ENCODE measurements around the gene ZSWIM1. TPM values are rescaled to one million over a fixed set of nuclear protein-coding genes. Genes with fewer than 3 reads are reported as not detected.

The ZSWIM1 gene
- total and polyA plus RNA-seq, 10 of the 15 experiments (the other 5 are each of a cell fraction or from before 2014, with no cell fraction given), result 2.4 to 16.0 (median 9.8) TPM

DNA sequence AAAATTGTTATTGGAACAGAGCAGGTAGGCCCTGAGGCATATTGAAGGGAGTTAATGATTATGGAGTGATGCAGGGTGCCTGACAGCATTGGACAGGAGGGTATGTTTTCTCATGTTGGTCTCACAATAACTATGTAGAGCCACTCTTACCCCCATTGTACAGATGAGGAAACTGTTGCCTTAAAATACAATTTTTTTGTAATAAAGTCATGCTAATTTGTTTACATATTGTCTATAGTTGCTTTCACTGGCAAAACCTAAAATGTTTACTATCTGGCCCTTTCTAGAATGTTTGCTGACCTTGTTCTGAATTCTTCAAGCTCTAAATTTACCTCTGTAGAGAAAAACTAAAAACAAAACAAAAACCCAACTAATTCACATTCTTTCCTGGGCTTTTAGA, 29.5 kb upstream of the ZSWIM1 start (continued):
- TF ChIP-seq SIN3A (IDR thresholded peaks at IDR 0.05; ENCODE audit: low read depth, low read length), result no peak
- TF ChIP-seq KLF5 (IDR thresholded peaks at IDR 0.05; ENCODE audit: partially characterized antibody), result no peak
- no peak for TF ChIP-seq USF2 (IDR thresholded peaks at IDR 0.05; ENCODE audit: borderline replicate concordance, low read depth, low read length)
- TF ChIP-seq, protein P1, sequence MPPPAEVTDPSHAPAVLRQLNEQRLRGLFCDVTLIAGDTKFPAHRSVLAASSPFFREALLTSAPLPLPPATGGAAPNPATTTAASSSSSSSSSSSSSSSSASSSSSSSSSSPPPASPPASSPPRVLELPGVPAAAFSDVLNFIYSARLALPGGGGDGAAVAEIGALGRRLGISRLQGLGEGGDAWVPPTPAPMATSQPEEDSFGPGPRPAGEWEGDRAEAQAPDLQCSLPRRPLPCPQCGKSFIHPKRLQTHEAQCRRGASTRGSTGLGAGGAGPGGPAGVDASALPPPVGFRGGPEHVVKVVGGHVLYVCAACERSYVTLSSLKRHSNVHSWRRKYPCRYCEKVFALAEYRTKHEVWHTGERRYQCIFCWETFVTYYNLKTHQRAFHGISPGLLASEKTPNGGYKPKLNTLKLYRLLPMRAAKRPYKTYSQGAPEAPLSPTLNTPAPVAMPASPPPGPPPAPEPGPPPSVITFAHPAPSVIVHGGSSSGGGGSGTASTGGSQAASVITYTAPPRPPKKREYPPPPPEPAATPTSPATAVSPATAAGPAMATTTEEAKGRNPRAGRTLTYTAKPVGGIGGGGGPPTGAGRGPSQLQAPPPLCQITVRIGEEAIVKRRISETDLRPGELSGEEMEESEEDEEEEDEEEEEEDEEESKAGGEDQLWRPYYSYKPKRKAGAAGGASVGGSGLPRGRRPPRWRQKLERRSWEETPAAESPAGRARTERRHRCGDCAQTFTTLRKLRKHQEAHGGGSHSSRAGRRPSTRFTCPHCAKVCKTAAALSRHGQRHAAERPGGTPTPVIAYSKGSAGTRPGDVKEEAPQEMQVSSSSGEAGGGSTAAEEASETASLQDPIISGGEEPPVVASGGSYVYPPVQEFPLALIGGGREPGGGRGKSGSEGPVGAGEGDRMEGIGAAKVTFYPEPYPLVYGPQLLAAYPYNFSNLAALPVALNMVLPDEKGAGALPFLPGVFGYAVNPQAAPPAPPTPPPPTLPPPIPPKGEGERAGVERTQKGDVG (CRISPR knock-in tag; IDR thresholded peaks at IDR 0.05), result no peak
- TF ChIP-seq FOS (IDR thresholded peaks at IDR 0.05; ENCODE audit: borderline replicate concordance, extremely low read depth, insufficient read length), result no peak
- no peak for TF ChIP-seq RUNX3 (IDR thresholded peaks at IDR 0.05; ENCODE audit: low read length)

GRCh38 chr20:45852326-45852725, 28.7 kb upstream of the ZSWIM1 start:
- WGBS (ENCODE audit: insufficient coverage, insufficient replicate concordance, low lambda C conversion rate, missing lambda C conversion rate), result 100% methylated on average over 6 of the region's 6 CpGs
- intact Hi-C loops (cut with micrococcal nuclease; ENCODE audit: unreplicated experiment), result no loop called here
- Histone ChIP-seq H3K4me3 (no peak overlapping the region), H2AFZ (ENCODE audit: control insufficient read depth, low read depth, low read length) (no peak overlapping the region), H3K9ac (ENCODE audit: control insufficient read depth, insufficient read depth, low read length) (no peak overlapping the region), H3K9me3 (replicated peaks; ENCODE audit: control insufficient read depth, insufficient read depth, low read length) (no peaks in the 10 kb centered on the region), H3K4me1 (ENCODE audit: control insufficient read depth, insufficient read depth, low read length) (peaks cover 6% of the 10 kb centered on the region), H3K79me2 (ENCODE audit: control insufficient read depth, insufficient read depth, low read length) (peaks cover 19% of the 10 kb centered on the region), H3K36me3 (ENCODE audit: control insufficient read depth in 2 of 2, insufficient read depth in 2 of 2, low read length in 1 of 2) (no peaks in the 10 kb centered on the region), H4K20me1 (ENCODE audit: control insufficient read depth, insufficient read depth) (no peaks in the 10 kb centered on the region), H3K27ac (ENCODE audit: control insufficient read depth, insufficient read depth) (no peak overlapping the region), H3K4me2 (ENCODE audit: control insufficient read depth, insufficient read depth) (no peak overlapping the region), H3K27me3 (replicated peaks in 1 of 2; ENCODE audit: control insufficient read depth in 2 of 2, insufficient read depth in 2 of 2, low read length in 1 of 2) (no peaks in the 10 kb centered on the region)
- no TSS peak for BruUV-seq (replicated peaks)
- ATAC-seq, result no peak
- FAIRE-seq, result no peak
- ChIA-PET SMC1A (ENCODE audit: uncharacterized antibody, unreplicated experiment) (interaction anchor here (0.6 to 1.3 kb wide), 4 partner anchors 9 to 109 kb away, joined by 3 to 4 read pairs (median 4); no protein-coding TSS in a partner anchor), CTCF (interaction anchor here (0.8 to 1.6 kb wide), 5 partner anchors 10 to 118 kb away, joined by 3 to 6 read pairs (median 4); no protein-coding TSS in a partner anchor), RAD21 (ENCODE audit: unreplicated experiment) (no interaction called here), POLR2A (interaction anchor here (1.2 to 2.4 kb wide), 3 partner anchors 10 to 39 kb away, joined by 4 to 10 read pairs (median 7); partner anchors contain the start of gene UBE2C)
- in situ Hi-C loops (cut with MboI), result no loop called here
- DNase-seq (ENCODE audit: low read depth, low spot score), result no peak
- TF ChIP-seq SREBF1 (IDR thresholded peaks at IDR 0.05; ENCODE audit: low read length) (no peak), CBX3 (IDR thresholded peaks at IDR 0.05; ENCODE audit: borderline replicate concordance, low read depth) (no peak), NFYB (IDR thresholded peaks at IDR 0.05; ENCODE audit: insufficient read depth, low read depth, low read length) (no peak), NFIC (IDR thresholded peaks at IDR 0.05; ENCODE audit: low read depth, low read length) (no peak), GATAD2B (conservative IDR thresholded peaks at IDR 0.05; ENCODE audit: low read depth) (no peak)
- TF ChIP-seq, protein P2, sequence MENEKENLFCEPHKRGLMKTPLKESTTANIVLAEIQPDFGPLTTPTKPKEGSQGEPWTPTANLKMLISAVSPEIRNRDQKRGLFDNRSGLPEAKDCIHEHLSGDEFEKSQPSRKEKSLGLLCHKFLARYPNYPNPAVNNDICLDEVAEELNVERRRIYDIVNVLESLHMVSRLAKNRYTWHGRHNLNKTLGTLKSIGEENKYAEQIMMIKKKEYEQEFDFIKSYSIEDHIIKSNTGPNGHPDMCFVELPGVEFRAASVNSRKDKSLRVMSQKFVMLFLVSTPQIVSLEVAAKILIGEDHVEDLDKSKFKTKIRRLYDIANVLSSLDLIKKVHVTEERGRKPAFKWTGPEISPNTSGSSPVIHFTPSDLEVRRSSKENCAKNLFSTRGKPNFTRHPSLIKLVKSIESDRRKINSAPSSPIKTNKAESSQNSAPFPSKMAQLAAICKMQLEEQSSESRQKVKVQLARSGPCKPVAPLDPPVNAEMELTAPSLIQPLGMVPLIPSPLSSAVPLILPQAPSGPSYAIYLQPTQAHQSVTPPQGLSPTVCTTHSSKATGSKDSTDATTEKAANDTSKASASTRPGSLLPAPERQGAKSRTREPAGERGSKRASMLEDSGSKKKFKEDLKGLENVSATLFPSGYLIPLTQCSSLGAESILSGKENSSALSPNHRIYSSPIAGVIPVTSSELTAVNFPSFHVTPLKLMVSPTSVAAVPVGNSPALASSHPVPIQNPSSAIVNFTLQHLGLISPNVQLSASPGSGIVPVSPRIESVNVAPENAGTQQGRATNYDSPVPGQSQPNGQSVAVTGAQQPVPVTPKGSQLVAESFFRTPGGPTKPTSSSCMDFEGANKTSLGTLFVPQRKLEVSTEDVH (IDR thresholded peaks at IDR 0.05; ENCODE audit: low read depth, partially characterized antibody), result no peak
- TF ChIP-seq, protein P3, sequence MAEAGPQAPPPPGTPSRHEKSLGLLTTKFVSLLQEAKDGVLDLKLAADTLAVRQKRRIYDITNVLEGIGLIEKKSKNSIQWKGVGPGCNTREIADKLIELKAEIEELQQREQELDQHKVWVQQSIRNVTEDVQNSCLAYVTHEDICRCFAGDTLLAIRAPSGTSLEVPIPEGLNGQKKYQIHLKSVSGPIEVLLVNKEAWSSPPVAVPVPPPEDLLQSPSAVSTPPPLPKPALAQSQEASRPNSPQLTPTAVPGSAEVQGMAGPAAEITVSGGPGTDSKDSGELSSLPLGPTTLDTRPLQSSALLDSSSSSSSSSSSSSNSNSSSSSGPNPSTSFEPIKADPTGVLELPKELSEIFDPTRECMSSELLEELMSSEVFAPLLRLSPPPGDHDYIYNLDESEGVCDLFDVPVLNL (IDR thresholded peaks at IDR 0.05; ENCODE audit: low read depth, low read length), result no peak

Measured in GM12878 (cell line).